ENCODE results near the gene PCSK1.
"Not testable (repeated sequence)": the region's sequence is repeated elsewhere in the genome, so short reads cannot be mapped to it uniquely, and the experiment has no call there.

Gene PCSK1

GRCh38 chr5:96425443-96425842 lies 7.6 kb downstream of the PCSK1 start:
- no peak for DNase-seq

- DNase-seq = no peak
These were observed 17.2 kb downstream of the PCSK1 start for GRCh38 chr5:96415897-96416296.

- DNase-seq = no peak
These were observed 20.1 kb downstream of the PCSK1 start for GRCh38 chr5:96412868-96413449.

- DNase-seq = no peak
These were observed 23.0 kb downstream of the PCSK1 start for GRCh38 chr5:96410013-96410412.

- DNase-seq = no peak
These were observed 24.1 kb downstream of the PCSK1 start for GRCh38 chr5:96408841-96409538.

- no peak for DNase-seq
These were observed 24.8 kb downstream of the PCSK1 start for GRCh38 chr5:96408210-96408777.

- DNase-seq = no peak
These were observed 25.6 kb downstream of the PCSK1 start for GRCh38 chr5:96407436-96407835.

GRCh38 chr5:96404191-96404867 lies 28.7 kb downstream of the PCSK1 start:
- DNase-seq = no peak

- DNase-seq = no peak
These were observed 30.5 kb downstream of the PCSK1 start for GRCh38 chr5:96402500-96402899.

- no peak for DNase-seq
These were observed 36.2 kb downstream of the PCSK1 start for GRCh38 chr5:96396878-96397277.

GRCh38 chr5:96395295-96395694 lies 37.8 kb downstream of the PCSK1 start:
- not testable (repeated sequence) for DNase-seq

GRCh38 chr5:96391921-96392320 lies 41.1 kb downstream of the PCSK1 start:
- DNase-seq = no peak

- no peak for DNase-seq
These were observed 44.9 kb downstream of the PCSK1 start for GRCh38 chr5:96388176-96388575.

- DNase-seq = no peak
These were observed 45.4 kb downstream of the PCSK1 start for GRCh38 chr5:96387616-96388015.

GRCh38 chr5:96385538-96385937 lies 47.5 kb downstream of the PCSK1 start:
- DNase-seq = no peak

GRCh38 chr5:96384353-96384752 lies 48.7 kb downstream of the PCSK1 start:
- no peak for DNase-seq

- no peak for DNase-seq
These were observed 51.5 kb downstream of the PCSK1 start for GRCh38 chr5:96381526-96381925.

- no peak for DNase-seq
These were observed 53.2 kb downstream of the PCSK1 start for GRCh38 chr5:96379896-96380295.

GRCh38 chr5:96377597-96377996 lies 55.5 kb downstream of the PCSK1 start:
- no peak for DNase-seq

GRCh38 chr5:96377167-96377566 lies 55.9 kb downstream of the PCSK1 start:
- DNase-seq = no peak

GRCh38 chr5:96374653-96375052 lies 58.4 kb downstream of the PCSK1 start:
- DNase-seq = no peak

GRCh38 chr5:96373381-96373733 lies 59.7 kb downstream of the PCSK1 start:
- no peak for DNase-seq

GRCh38 chr5:96372726-96373380 lies 60.2 kb downstream of the PCSK1 start:
- DNase-seq = no peak

- DNase-seq = no peak
These were observed 62.1 kb downstream of the PCSK1 start for GRCh38 chr5:96370976-96371375.

Data from bone marrow (tissue), 2 donors.